Heart left ventricle (tissue), 13 donors: Measurements from ENCODE around the gene SOX10.

Experiments used
- POLR2A ChIP-seq, 2 donors: fragments of 450-650 bp; IDR thresholded peaks; one replicate each; pipeline ENCODE4 v1.6.1; 2017; ENCODE audit warnings: antibody characterized with exemption in 2 of 2, mild to moderate bottlenecking in 2 of 2, moderate library complexity in 2 of 2
- TF ChIP-seq, protein P1 (sequence below), 12 donors: fragments of 200-600 bp; sonication (generic) in 4 of 12; IDR thresholded peaks; one replicate each; pipeline versions ENCODE4 v1.5.0 to v1.8.0; 2018 to 2022; ENCODE audit warnings: antibody characterized with exemption in 12 of 12, mild to moderate bottlenecking in 5 of 12
- donor health status: ischemic (EF 13 %, LVEDD 7.1; RV severe dilation, severe dysfunction).
- donor health status: DM: no; HTN: yes; CAD: no.
- donor health status: DM: no; HTN: no; CAD: no.
- donor health status: ischemic (EF 25% LVEDD 6.9; RV normal size, moderate dysfunction).
- donor health status: ischemic (EF 25% LVEDD 5.7; RV mildly dilated, moderate dysfunction).
- donor health status: ischemic (EF 35%, LVEDD 5.7; RV mildly dilated, moderate dysfunction).
- donor health status: nonischemic (EF 11% LVEDD 7.7; RV severe dilation, severe dysfunction).
- donor health status: DM: yes; HTN: yes; CAD: no.
- donor health status: PGD.
- donor health status: ischemic (EF 29% LVEDD 5.4; RV normal size, mild dysfunction).
- donor health status: nonischemic (EF 23%, LVEDD 6.1; RV moderate dilation, normal function).

DNA sequence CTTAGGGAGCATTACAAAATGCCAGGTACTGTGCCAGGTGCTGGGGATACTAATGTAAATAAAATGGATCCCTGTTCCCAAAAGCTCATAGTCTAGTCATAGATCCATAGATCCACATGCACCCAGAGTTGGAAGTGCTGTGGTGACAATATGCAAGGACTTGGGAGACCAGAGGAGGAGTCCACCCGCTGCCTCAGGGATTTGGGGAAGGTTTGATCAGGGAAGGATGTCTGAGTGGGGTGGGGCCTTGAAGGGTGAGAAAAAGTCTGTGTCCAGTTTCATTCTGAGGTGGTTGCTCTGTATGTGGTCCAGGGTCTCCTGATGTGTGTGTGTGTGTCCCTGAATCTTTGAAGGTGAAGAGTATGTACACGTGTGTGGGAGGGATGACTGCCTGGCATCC, 9.2 kb downstream of the SOX10 start:
- no peak for TF ChIP-seq POLR2A (IDR thresholded peaks at IDR 0.05)
- TF ChIP-seq, protein P1, sequence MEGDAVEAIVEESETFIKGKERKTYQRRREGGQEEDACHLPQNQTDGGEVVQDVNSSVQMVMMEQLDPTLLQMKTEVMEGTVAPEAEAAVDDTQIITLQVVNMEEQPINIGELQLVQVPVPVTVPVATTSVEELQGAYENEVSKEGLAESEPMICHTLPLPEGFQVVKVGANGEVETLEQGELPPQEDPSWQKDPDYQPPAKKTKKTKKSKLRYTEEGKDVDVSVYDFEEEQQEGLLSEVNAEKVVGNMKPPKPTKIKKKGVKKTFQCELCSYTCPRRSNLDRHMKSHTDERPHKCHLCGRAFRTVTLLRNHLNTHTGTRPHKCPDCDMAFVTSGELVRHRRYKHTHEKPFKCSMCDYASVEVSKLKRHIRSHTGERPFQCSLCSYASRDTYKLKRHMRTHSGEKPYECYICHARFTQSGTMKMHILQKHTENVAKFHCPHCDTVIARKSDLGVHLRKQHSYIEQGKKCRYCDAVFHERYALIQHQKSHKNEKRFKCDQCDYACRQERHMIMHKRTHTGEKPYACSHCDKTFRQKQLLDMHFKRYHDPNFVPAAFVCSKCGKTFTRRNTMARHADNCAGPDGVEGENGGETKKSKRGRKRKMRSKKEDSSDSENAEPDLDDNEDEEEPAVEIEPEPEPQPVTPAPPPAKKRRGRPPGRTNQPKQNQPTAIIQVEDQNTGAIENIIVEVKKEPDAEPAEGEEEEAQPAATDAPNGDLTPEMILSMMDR (IDR thresholded peaks at IDR 0.05), result no peak
